Lower leg skin (tissue), 3 donors: Measurements from ENCODE around the gene TTC17.

Experiments used
- POLR2A ChIP-seq, 2 donors: fragments of 450-650 bp; IDR thresholded peaks; one replicate each; pipeline ENCODE4 v1.6.1; 2016 to 2017; ENCODE audit warnings: antibody characterized with exemption in 2 of 2, mild to moderate bottlenecking in 1 of 2, moderate library complexity in 1 of 2
- TF ChIP-seq, protein P1 (sequence below), 3 donors: fragments of 450-650 bp; IDR thresholded peaks; one replicate each; pipeline ENCODE4 v1.5.1; 2016; ENCODE audit warnings: antibody characterized with exemption in 3 of 3, mild to moderate bottlenecking in 3 of 3, moderate library complexity in 2 of 3

DNA sequence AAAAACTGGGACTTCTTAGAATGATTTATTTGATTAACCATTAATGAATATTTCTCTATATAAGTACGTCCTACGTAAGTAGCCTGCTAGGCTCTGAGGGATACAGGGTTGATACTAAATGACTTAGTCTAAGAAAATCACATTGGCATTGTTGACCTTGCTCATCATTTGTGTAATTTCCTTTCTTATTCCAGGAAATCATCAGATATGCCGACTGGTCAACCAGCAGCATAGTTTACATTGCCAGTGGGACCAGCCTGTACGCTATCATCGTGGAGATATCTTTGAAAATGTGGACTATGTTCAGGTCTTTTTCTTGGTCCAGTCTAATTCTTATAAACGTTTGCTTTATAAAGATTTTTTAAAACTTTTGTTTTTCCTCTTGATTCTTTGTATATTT is 42.5 kb downstream of the TTC17 start:
- TF ChIP-seq, protein P1, sequence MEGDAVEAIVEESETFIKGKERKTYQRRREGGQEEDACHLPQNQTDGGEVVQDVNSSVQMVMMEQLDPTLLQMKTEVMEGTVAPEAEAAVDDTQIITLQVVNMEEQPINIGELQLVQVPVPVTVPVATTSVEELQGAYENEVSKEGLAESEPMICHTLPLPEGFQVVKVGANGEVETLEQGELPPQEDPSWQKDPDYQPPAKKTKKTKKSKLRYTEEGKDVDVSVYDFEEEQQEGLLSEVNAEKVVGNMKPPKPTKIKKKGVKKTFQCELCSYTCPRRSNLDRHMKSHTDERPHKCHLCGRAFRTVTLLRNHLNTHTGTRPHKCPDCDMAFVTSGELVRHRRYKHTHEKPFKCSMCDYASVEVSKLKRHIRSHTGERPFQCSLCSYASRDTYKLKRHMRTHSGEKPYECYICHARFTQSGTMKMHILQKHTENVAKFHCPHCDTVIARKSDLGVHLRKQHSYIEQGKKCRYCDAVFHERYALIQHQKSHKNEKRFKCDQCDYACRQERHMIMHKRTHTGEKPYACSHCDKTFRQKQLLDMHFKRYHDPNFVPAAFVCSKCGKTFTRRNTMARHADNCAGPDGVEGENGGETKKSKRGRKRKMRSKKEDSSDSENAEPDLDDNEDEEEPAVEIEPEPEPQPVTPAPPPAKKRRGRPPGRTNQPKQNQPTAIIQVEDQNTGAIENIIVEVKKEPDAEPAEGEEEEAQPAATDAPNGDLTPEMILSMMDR (IDR thresholded peaks at IDR 0.05), result no peak
- TF ChIP-seq POLR2A (IDR thresholded peaks at IDR 0.05), result no peak
